Activated CD4-positive, alpha-beta T cell treated with anti-CD3 and anti-CD28 coated beads for 36 hours (primary cell): ENCODE measurements around the gene HOXA4. TPM values are rescaled to one million over a fixed set of nuclear protein-coding genes. Genes with fewer than 3 reads are reported as not detected.
A peak's percentile ranks its signal among the peaks of the same experiment; 100 is the strongest.

Experiments used
- ATAC-seq: fragments of 200-7000 bp; cut with Tn5 transposase; one replicate; pipeline ENCODE4 v1.10.0; 2021; ENCODE audit warnings: mild to moderate bottlenecking, moderate library complexity
- CTCF ChIA-PET: fragments of 350-600 bp; sonication (Branson Sonifier 250); formaldehyde crosslinking; loops from one replicate; lab custom pipeline; 2021; ENCODE audit warnings: antibody characterized with exemption; lab: Charles Lee
- POLR2A ChIA-PET: fragments of 350-600 bp; sonication (Branson Sonifier 250); formaldehyde crosslinking; loops from one replicate; lab custom pipeline; 2021; ENCODE audit warnings: antibody characterized with exemption, inconsistent platforms; lab: Charles Lee
- DNase-seq: peaks from one replicate; pipeline ENCODE4 v3.0.0-alpha.2; 2020
- H3K27ac Mint-ChIP-seq: one replicate; pipeline ENCODE4 v1.8.0; 2021; ENCODE audit warnings: mixed read lengths
- H3K27me3 Mint-ChIP-seq: one replicate; pipeline ENCODE4 v1.8.0; 2021; ENCODE audit warnings: mixed read lengths
- H3K36me3 Mint-ChIP-seq: one replicate; pipeline ENCODE4 v1.8.0; 2021; ENCODE audit warnings: low read depth, mixed read lengths
- H3K4me1 Mint-ChIP-seq: one replicate; pipeline ENCODE4 v1.8.0; 2021; ENCODE audit warnings: mixed read lengths
- H3K4me3 Mint-ChIP-seq: one replicate; pipeline ENCODE4 v1.8.0; 2021; ENCODE audit warnings: mild to moderate bottlenecking, moderate library complexity, mixed read lengths
- H3K9me3 Mint-ChIP-seq: one replicate; pipeline ENCODE4 v1.8.0; 2021; ENCODE audit warnings: low read depth, mixed read lengths
- intact Hi-C, 2 experiments: fragments of 100-400 bp; cut with DNase I in 1 of 2; cut with micrococcal nuclease in 1 of 2; formaldehyde crosslinking; loops; one replicate each; pipeline versions ENCODE4 v1.14.2 to v1.15.1; 2022 to 2024; cut with DNase I, micrococcal nuclease
- total RNA-seq, 2 experiments: library from RNA; stranded (reverse); gene quantifications; one replicate each; pipeline ENCODE4 v1.2.3, GENCODE V29; 2021

Gene HOXA4
- total RNA-seq, 2 experiments from 2014 or later, result 0.25 TPM; not detected in 1

DNA sequence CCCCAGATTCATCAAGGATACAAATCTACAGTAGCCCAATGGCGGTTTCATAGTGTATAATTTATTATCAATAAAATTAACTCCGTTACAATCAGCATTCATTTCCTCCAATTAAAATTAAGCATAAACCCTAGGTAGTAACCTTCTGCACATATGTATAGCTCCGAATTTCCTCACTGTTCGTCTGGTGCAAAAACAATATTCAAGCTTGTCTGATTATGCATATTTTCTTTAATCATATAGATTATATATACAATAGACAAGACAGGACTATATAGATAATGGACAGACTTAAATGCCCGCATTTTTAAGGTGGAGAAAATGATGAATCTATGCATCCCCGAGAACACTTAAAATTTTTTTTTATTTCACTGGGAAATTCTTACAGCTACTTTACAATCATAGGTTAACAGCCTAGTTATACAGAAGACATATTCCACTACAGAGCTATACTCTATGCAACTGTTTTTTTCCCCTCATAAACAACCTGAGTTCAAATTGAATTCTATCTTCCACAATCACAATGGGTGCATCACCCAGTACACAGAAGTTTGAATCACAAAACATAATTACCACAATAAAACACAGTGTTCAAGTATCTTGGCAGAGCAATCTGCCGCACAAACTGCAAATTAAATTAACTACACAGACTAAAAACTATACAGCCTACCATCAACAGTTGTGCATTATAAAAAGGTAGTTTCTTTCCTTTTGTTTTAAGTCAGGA, 32.2 kb upstream of the HOXA4 start:
- no peak overlapping the region for H3K4me3 Mint-ChIP-seq
- H3K4me1 Mint-ChIP-seq, result peaks cover 26% of the 10 kb centered on the region
- ATAC-seq (no peak), DNase-seq (no peak)
- intact Hi-C loops, result no loop called here
- peaks cover 74% of the 10 kb centered on the region for H3K27me3 Mint-ChIP-seq
- ChIA-PET CTCF (interaction anchor here (0.7 to 3.2 kb wide), 11 partner anchors 10 to 1309 kb away, joined by 3 to 25 read pairs (median 4); partner anchors contain the start of gene HOXA3), POLR2A (interaction anchor here (0.6 kb wide), 1 partner anchor 13 kb away, joined by 8 read pairs; no protein-coding TSS in a partner anchor)
- no peaks in the 10 kb centered on the region for H3K36me3 Mint-ChIP-seq
- no peaks in the 10 kb centered on the region for H3K9me3 Mint-ChIP-seq
- no peak overlapping the region for H3K27ac Mint-ChIP-seq

DNA sequence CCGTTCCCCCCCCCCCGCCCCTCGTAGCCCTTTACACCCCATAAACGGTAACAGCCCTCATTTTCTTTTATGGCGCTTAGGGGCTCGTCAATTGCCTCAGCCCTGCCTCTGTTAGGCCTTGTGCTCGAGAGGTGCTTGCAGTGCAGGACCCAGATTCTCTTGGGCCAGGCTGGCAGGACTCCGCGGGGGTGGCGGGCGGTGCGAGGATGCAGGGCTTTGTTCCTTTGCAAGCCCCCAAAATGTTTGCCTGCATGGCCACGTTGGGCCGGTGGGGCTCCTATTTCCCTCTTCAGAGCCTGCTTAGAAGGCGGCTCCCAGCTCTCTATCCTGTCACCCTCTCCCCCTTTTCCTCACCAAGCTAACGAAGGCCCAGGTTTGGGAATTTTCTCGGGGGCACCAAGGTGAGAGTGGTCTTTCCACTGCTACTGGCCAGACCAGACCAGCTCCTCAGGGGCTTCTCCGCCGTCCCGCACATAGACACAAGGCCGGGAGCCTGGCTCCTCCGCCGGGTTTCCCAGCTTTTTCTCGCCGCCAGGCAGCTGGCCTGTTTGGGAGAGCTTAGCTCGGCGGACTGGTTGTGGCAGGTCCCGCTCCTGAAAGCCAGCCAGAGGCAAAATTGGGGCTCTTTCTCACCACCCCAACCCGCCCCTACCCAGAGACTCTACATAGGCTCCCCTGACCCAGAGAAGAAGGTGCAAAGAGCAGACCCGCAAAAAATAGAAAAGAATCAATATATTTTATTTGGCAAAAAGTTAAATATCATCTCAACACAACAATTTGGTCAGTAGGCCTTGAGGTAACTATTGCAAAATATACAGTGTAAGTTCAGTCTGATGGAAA, 31.4 kb upstream of the HOXA4 start:
- H3K4me3 Mint-ChIP-seq, result no peak overlapping the region
- CTCF ChIA-PET, result interaction anchor here (0.7 to 3.2 kb wide), 12 partner anchors 11 to 867 kb away, joined by 3 to 25 read pairs (median 4); no protein-coding TSS in a partner anchor
- POLR2A ChIA-PET, result no interaction called here

GRCh38 chr7:27161214-27161720, 30.7 kb upstream of the HOXA4 start:
- Mint-ChIP-seq H3K27me3 (peaks cover 75% of the 10 kb centered on the region), H3K4me1 (peaks cover 25% of the 10 kb centered on the region), H3K27ac (no peak overlapping the region), H3K4me3 (peak overlapping the region; percentile 62), H3K36me3 (no peaks in the 10 kb centered on the region), H3K9me3 (no peaks in the 10 kb centered on the region)
- DNase-seq (no peak), ATAC-seq (no peak)
- CTCF ChIA-PET, result interaction anchor here (0.6 to 3.2 kb wide), 26 partner anchors 9 to 792 kb away, joined by 3 to 25 read pairs (median 5); partner anchors contain the start of genes HOXA1, HOXA11 and HOXA6
- POLR2A ChIA-PET, result no interaction called here
- intact Hi-C loops, result loop anchor here (1.0 to 2.0 kb wide), 6 partner anchors 307 to 792 kb away; no protein-coding TSS in a partner anchor

More for the DNA sequence above, 31.4 kb upstream of the HOXA4 start:
- DNase-seq (no peak), ATAC-seq (no peak)
- Mint-ChIP-seq H3K36me3 (no peaks in the 10 kb centered on the region), H3K4me1 (peaks cover 22% of the 10 kb centered on the region), H3K9me3 (no peaks in the 10 kb centered on the region), H3K27me3 (peaks cover 74% of the 10 kb centered on the region), H3K27ac (no peak overlapping the region)
- intact Hi-C loops, result loop anchor here (1.0 to 2.0 kb wide), 6 partner anchors 308 to 793 kb away; no protein-coding TSS in a partner anchor

GRCh38 chr7:27160546-27161213, 30.1 kb upstream of the HOXA4 start:
- peak; percentile 91 for DNase-seq
- H3K36me3 Mint-ChIP-seq, result no peaks in the 10 kb centered on the region
- peaks cover 24% of the 10 kb centered on the region for H3K4me1 Mint-ChIP-seq
- ATAC-seq, result peak; percentile 50
- H3K27me3 Mint-ChIP-seq, result peaks cover 74% of the 10 kb centered on the region
- CTCF ChIA-PET, result interaction anchor here (0.6 to 3.2 kb wide), 25 partner anchors 9 to 791 kb away, joined by 3 to 25 read pairs (median 5); partner anchors contain the start of genes HOXA1, HOXA11 and HOXA6
- intact Hi-C loops, result loop anchor here (1.0 to 2.0 kb wide), 6 partner anchors 306 to 792 kb away; no protein-coding TSS in a partner anchor
- no peak overlapping the region for H3K27ac Mint-ChIP-seq
- H3K4me3 Mint-ChIP-seq, result peak overlapping the region; percentile 62
- POLR2A ChIA-PET, result no interaction called here
- H3K9me3 Mint-ChIP-seq, result no peaks in the 10 kb centered on the region

DNA sequence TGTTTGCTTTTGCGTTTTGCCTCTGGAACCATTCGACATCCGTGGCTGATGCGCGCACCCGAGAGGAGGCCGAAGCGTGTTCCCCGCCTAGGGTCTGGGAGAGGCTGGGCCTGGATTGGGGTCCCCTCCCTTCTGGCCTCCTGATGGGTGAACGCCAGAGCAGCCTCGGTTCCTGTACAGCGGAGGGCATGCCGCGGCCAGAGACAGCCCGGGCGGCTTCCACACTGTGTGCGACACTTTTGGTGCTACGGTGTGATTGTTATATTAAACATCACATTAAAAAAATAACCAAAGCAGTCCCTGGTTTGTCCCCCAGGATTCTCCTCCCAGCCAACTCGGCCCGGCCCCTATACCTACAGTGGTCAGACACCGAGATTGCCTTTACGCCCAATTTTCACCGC, 29.6 kb upstream of the HOXA4 start:
- POLR2A ChIA-PET, result no interaction called here
- DNase-seq (no peak), ATAC-seq (peak; percentile 45)
- Mint-ChIP-seq H3K4me1 (peaks cover 27% of the 10 kb centered on the region), H3K27me3 (peaks cover 77% of the 10 kb centered on the region), H3K4me3 (peak overlapping the region; percentile 4), H3K27ac (no peak overlapping the region), H3K36me3 (no peaks in the 10 kb centered on the region), H3K9me3 (no peaks in the 10 kb centered on the region)
- CTCF ChIA-PET, result interaction anchor here (1.0 to 3.2 kb wide), 12 partner anchors 8 to 791 kb away, joined by 3 to 25 read pairs (median 6); partner anchors contain the start of genes HOXA1 and HOXA11
- intact Hi-C loops, result loop anchor here (2.0 kb wide), 2 partner anchors 783 to 791 kb away; no protein-coding TSS in a partner anchor

GRCh38 chr7:27159266-27160144, 28.9 kb upstream of the HOXA4 start:
- Mint-ChIP-seq H3K4me1 (peaks cover 30% of the 10 kb centered on the region), H3K9me3 (no peaks in the 10 kb centered on the region), H3K36me3 (no peaks in the 10 kb centered on the region), H3K27ac (no peak overlapping the region), H3K4me3 (peak overlapping the region; percentile 4), H3K27me3 (peaks cover 79% of the 10 kb centered on the region)
- ATAC-seq (no peak), DNase-seq (no peak)
- ChIA-PET POLR2A (no interaction called here), CTCF (interaction anchor here (0.8 to 1.7 kb wide), 12 partner anchors 9 to 1308 kb away, joined by 3 to 6 read pairs (median 4); no protein-coding TSS in a partner anchor)
- intact Hi-C loops, result loop anchor here (2.0 to 5.0 kb wide), 4 partner anchors 39 to 791 kb away; partner anchors contain the start of gene HOXA1 (in 1 of the 2)

DNA sequence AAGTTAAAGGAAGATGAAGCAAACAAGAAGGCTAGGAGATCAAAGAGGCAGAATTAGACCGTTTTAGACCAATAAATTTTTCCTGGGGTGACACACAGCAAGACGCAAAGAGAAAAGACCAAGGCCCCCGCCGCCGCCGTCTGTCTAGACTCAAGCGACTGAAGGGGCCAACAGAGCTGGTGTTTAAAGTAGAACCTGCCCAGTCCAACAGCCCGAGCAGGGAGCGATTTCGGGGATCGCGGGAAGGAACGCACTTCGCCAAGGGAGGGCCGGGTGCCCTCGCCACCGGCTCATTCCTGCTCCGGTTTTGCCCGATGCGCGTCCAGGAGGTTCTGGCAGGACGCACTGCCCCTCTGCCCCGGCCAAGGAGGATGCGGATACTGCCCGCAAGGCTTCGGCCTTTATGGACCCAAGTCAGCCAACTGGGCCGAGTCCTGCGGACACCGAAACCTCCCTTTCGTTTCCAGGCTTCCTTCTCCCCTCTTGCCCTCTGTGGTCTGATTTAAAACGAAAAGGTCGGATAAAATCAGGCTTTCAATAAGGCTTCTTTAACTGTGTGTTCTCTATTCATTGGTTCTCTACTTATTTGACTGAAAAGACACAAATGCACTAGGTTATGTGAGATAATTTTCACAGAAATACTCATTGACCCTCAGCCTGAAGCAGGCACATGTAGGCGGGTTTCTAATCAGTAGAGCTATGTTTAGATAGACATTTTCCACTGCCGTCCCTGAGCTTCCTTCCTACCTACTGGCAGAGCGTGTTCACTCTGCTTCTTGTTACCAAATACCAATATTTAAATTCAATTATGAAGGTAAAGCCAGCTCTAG, 28.1 kb upstream of the HOXA4 start:
- Mint-ChIP-seq H3K4me3 (peak overlapping the region; percentile 4), H3K9me3 (no peaks in the 10 kb centered on the region), H3K4me1 (peaks cover 29% of the 10 kb centered on the region), H3K27ac (no peak overlapping the region), H3K36me3 (no peaks in the 10 kb centered on the region), H3K27me3 (peaks cover 78% of the 10 kb centered on the region)
- POLR2A ChIA-PET, result no interaction called here
- ATAC-seq (no peak), DNase-seq (no peak)
- CTCF ChIA-PET, result interaction anchor here (0.8 to 1.7 kb wide), 11 partner anchors 8 to 1307 kb away, joined by 3 to 6 read pairs (median 5); no protein-coding TSS in a partner anchor
- intact Hi-C loops, result loop anchor here (2.0 to 5.0 kb wide), 2 partner anchors 40 to 61 kb away; partner anchors contain the start of gene HOXA1 (in 1 of the 2)

- no peaks in the 10 kb centered on the region for H3K36me3 Mint-ChIP-seq
- ChIA-PET CTCF (interaction anchor here (1.2 kb wide), 1 partner anchor 26 kb away, joined by 3 read pairs; no protein-coding TSS in a partner anchor), POLR2A (no interaction called here)
- no peak for ATAC-seq
- peaks cover 29% of the 10 kb centered on the region for H3K4me1 Mint-ChIP-seq
- H3K27ac Mint-ChIP-seq, result no peak overlapping the region
- H3K9me3 Mint-ChIP-seq, result no peaks in the 10 kb centered on the region
- no peak overlapping the region for H3K4me3 Mint-ChIP-seq
- intact Hi-C loops, result loop anchor here (2.0 to 5.0 kb wide), 3 partner anchors 15 to 61 kb away; partner anchors contain the start of gene HOXA1 (in 1 of the 2)
- H3K27me3 Mint-ChIP-seq, result peaks cover 78% of the 10 kb centered on the region
- DNase-seq, result no peak
Measured at GRCh38 chr7:27157702-27158431, 27.3 kb upstream of the HOXA4 start.
